Activated naive CD4-positive, alpha-beta T cell treated with anti-CD3 and anti-CD28 coated beads, Interleukin-2, amount 50 U/mL, for 72 hours (primary cell): ENCODE results near the gene CREM. TPM values are rescaled to one million over a fixed set of nuclear protein-coding genes. Genes with fewer than 3 reads are reported as not detected.
"Not testable (repeated sequence)": the region's sequence is repeated elsewhere in the genome, so short reads cannot be mapped to it uniquely, and the experiment has no call there.

ENCODE experiments used
- ATAC-seq, 2 donors: fragments of 150-1000 bp; cut with Tn5 transposase; 2 replicates each; pipeline ENCODE4 v1.10.0; 2021; ENCODE audit warnings: mild to moderate bottlenecking in 2 of 2, moderate library complexity in 2 of 2
- DNase-seq, 2 donors: peaks; one replicate each; pipeline ENCODE4 v3.0.0; 2021 to 2022; ENCODE audit warnings: low spot score in 2 of 2
- H3K27ac Mint-ChIP-seq, 2 donors: one replicate each; pipeline ENCODE4 v1.8.0; 2022; ENCODE audit warnings: mild to moderate bottlenecking in 2 of 2, mixed read lengths in 2 of 2
- H3K36me3 Mint-ChIP-seq, 2 donors: one replicate each; pipeline ENCODE4 v1.8.0; 2022; ENCODE audit warnings: mixed read lengths in 2 of 2
- H3K9me3 Mint-ChIP-seq, 2 donors: one replicate each; pipeline ENCODE4 v1.8.0; 2022; ENCODE audit warnings: mixed read lengths in 2 of 2
- total RNA-seq, 2 donors: library from RNA; stranded (reverse); gene quantifications; one replicate each; pipeline ENCODE4 v1.2.3, GENCODE V29; 2022

Gene CREM
- total RNA-seq, 2 donors from 2014 or later = 92.9 to 147 TPM

DNA sequence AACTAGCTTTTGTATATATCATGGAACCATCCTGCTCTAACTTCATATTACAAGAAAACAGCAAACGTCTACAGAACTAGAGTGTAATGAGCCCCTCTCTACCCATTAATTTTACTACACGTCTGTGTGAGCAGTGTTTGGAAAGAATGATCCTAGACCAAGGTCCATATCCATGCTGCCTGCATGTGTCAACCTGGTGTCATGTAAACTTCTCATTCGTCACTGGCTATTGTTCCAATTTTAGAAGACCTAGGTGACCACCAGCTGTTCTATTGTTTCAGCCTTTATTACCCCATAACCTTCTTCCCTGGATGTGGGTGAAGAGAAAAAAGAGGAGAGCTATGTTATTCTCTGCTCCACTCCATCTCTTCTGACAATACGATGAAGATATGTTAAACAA, 77.1 kb downstream of the CREM start:
- no peak overlapping the region for H3K27ac Mint-ChIP-seq
- ATAC-seq (no peak), DNase-seq (no peak)
- H3K9me3 Mint-ChIP-seq = no peaks in the 10 kb centered on the region
- H3K36me3 Mint-ChIP-seq = peaks cover 11 to 32% of the 10 kb centered on the region in 2 donors

DNA sequence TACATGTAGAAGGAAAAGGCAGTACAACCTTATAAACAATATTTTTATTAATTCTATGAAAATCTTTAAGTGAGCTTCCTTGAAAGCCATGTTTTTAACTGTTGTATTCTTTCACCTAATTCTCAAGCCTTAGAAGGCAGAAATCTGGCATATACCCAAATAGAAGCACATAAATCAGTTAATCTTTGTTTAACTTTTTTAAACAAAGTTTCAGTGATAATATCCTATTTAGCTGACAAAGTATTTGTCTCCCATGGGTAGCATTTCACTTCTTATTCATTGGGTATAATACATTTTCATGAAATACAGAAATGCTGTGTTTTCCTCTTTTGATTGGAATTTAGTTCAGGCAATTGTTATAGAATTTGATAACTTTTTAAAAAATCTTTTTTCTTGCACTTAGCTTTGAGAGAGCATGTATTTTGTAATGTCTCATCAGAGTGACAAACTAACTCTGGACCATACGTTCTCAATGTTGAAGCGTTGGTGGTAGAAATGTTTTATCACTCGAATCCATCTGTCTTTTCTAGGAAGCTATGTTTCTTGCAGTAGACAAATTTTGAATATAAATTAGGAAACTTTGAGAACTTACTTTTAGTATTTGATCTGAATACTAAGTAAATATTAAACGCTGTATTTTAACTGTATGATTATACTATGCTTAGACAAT, 78.1 kb downstream of the CREM start:
- DNase-seq (no peak), ATAC-seq (no peak)
- Mint-ChIP-seq H3K9me3 (no peaks in the 10 kb centered on the region), H3K36me3 (peaks cover 18 to 42% of the 10 kb centered on the region in 2 donors), H3K27ac (no peak overlapping the region)

DNA sequence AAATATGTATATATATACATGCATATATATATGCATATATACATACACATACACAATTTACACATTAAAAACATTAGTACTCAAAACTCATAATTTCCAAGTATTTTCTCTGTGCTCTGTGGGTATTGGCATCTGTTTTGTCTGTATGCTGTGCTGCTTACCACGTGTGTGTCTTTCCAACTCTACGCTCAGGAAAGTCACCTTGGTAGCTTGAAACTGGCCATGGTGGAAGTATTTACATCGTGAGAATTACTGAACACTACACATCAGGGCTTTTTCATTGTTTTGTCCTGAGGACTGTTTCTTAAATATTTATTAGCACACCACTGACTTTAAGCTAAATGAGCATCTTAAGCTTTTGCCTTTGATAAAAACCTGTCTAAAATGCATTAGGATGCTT, 79.6 kb downstream of the CREM start:
- H3K27ac Mint-ChIP-seq = peak overlapping the region in 1 of 2 donors; percentile 90
- no peaks in the 10 kb centered on the region for H3K9me3 Mint-ChIP-seq
- H3K36me3 Mint-ChIP-seq = peaks cover 17 to 49% of the 10 kb centered on the region in 2 donors
- no peak for ATAC-seq
- DNase-seq = no peak

DNA sequence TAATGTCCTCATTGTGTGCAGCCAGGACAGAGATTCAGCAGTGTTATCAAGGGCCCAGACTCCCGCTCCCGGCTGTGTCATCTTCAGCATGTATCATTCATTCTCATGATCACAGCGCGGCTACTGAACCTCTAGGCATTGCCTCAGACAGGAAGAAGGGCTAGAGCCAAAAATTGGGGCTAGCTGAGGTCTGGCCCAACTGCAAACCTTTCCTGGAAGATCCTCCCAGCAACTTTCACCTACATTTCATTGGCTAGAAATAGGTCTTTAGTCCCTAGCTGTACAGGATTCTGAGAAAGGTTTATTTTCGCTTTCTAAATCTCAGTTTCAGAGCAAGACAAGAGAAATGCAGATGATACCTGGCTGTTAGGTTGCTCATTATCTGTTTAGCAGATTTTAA, 81.9 kb downstream of the CREM start:
- no peaks in the 10 kb centered on the region for H3K9me3 Mint-ChIP-seq
- peak; percentile 91 to 96 for ATAC-seq
- peak in 1 of 2 donors; percentile 40 for DNase-seq
- peaks cover 16 to 37% of the 10 kb centered on the region in 2 donors for H3K36me3 Mint-ChIP-seq
- H3K27ac Mint-ChIP-seq = peak overlapping the region; percentile 83 to 90

DNA sequence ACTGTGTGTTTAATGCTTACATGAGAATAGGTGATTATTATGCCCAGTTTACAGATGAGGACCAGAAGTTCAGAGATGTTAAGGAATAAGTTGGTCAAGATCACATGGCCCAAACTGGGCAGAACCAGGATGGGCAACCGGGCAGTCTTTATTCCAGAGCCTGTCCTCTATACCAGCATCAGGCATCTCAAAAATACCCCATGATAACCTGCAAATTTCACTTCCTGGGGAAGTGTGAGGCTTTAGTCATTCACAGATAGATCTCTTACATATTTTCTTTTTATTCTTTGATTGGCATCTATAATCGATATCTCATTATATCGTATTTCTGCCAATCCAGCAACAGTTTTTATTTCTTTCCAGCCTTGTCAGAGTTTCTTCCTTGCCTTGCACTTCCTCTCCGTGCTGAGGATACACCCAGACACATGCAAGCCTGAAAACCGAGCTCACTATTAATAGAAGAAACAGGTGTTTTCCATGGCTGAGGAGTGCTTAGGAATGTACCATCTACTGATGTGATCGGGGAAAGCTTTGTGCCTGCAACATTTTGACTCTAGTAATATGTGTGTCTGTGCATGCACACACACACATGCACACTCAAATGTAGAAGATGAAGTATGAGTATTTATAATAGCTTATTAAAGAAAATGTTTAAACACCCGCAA, 82.4 kb downstream of the CREM start:
- no peaks in the 10 kb centered on the region for H3K9me3 Mint-ChIP-seq
- ATAC-seq = peak; percentile 22 to 27
- peaks cover 16 to 33% of the 10 kb centered on the region in 2 donors for H3K36me3 Mint-ChIP-seq
- no peak for DNase-seq
- peak overlapping the region; percentile 83 to 90 for H3K27ac Mint-ChIP-seq

DNA sequence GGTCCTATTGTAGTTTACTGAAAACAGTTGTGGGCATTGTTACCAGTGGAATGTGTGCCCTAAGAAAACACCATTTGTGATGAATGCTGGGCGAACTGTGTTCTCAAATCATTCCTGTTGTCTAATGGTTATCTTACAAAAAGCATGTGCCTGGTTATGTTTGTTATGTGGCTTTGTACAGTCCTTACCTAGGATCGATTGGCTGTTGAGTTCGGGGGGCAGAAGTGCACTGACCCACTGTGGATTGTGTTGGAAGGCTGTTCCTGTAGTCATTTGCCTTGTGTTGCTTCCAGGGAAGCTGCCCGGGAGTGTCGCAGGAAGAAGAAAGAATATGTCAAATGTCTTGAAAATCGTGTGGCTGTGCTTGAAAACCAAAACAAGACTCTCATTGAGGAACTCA, 84.3 kb downstream of the CREM start:
- ATAC-seq (no peak), DNase-seq (no peak)
- Mint-ChIP-seq H3K36me3 (peaks cover 16 to 31% of the 10 kb centered on the region in 2 donors), H3K9me3 (no peaks in the 10 kb centered on the region), H3K27ac (no peak overlapping the region)

DNA sequence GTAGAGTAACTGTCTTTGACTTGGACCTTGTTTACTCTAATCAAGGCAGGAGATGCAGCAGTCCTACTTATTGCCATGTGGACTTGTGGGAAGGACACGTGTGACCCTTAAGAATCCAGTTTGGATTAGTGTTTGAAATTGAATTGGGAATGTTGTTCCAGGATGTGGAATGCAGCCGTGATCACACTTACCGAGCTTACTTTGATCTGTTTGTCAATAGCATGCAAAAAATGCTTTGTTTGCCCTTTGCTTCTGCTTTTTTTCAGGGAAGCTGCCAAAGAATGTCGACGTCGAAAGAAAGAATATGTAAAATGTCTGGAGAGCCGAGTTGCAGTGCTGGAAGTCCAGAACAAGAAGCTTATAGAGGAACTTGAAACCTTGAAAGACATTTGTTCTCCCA, 84.7 kb downstream of the CREM start:
- Mint-ChIP-seq H3K27ac (no peak overlapping the region), H3K36me3 (peaks cover 16 to 29% of the 10 kb centered on the region in 2 donors), H3K9me3 (no peaks in the 10 kb centered on the region)
- DNase-seq (no peak), ATAC-seq (no peak)

DNA sequence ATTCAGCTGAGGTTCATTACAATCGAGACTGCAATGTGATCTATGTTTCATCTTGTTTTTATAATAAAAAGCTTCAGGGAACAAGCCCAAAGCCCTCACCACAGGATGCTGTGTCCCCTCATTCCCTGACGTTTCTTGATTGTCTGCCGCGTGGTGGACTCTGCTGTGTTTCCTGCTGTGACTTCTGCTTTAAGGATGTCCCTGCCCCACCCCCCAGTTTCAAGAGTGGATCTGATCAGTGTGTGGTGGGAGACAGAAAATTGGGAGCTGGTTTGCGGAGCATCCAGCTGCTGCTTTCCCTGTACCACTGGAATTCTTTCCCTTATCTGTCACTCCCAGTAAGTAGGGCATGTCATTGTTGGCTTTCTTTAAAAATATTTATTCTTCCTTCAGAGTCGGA, 86.2 kb downstream of the CREM start:
- DNase-seq (no peak), ATAC-seq (no peak)
- Mint-ChIP-seq H3K36me3 (peaks cover 16 to 22% of the 10 kb centered on the region in 2 donors), H3K27ac (no peak overlapping the region), H3K9me3 (no peaks in the 10 kb centered on the region)

DNA sequence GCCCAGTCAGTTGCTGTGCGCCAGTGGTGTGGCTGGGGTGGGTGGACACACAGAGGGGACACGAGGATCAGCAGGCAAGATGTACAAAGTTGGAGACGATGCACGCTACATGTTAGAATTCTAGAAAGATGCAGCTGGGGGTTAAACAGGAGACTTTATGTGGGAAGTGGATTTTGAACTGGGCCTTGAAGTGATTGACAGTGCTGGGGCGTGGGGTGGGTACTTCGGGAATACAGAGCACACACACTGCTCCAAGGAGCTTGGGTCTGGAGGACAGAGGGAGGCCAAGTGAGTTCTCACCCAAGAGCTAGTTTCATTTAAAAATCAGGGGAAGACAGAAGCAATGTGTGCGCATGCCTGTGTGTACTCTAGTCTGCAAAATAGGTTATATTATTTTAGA, 87.1 kb downstream of the CREM start:
- Mint-ChIP-seq H3K36me3 (peaks cover 15 to 21% of the 10 kb centered on the region in 2 donors), H3K27ac (peak overlapping the region; percentile 24 to 47), H3K9me3 (no peaks in the 10 kb centered on the region)
- DNase-seq = no peak
- ATAC-seq = no peak

DNA sequence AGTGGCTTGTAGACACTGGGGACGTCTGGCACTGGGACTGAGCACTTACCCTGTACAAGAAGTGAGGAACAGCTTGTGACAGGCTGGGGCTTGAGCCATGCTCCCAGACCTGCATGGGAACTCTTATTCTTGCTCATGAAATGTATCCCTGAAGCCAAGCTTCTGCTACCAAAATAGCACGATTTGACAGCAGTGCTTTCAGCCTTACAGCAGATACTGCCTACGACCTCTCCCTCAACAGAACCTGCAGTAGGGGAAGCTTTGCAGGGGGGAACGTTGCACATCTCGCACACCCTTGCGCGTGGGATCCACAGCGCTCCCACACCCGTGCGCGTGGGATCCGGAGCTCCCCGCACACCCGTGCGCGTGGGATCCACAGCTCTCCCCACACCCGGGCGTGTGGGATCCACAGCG, 88.0 kb downstream of the CREM start:
- Mint-ChIP-seq H3K27ac (peak overlapping the region in 1 of 2 donors; percentile 17), H3K36me3 (peaks cover 9 to 11% of the 10 kb centered on the region in 2 donors), H3K9me3 (no peaks in the 10 kb centered on the region)
- no peak for DNase-seq
- ATAC-seq = no peak

DNA sequence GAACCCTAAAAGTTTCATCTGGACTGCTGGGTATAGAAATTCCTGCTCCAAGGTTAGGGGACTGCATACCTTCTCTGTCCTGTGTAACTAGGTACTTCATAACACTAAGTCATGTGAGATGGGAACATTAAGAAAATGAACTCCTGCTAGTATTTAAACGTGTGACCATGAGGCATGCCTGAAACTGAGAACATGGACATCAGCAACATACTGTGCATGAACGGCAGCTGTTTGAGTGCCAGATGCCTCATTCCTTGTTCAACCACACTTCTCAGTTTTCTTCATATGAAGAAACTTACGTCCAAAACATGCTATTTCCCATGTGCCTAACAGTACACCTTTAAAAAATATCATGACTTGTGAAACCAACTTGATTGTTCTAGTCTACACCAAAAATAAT, 88.5 kb downstream of the CREM start:
- Mint-ChIP-seq H3K27ac (peak overlapping the region in 1 of 2 donors; percentile 17), H3K9me3 (no peaks in the 10 kb centered on the region), H3K36me3 (peaks cover 8 to 9% of the 10 kb centered on the region in 2 donors)
- no peak for DNase-seq
- no peak for ATAC-seq

DNA sequence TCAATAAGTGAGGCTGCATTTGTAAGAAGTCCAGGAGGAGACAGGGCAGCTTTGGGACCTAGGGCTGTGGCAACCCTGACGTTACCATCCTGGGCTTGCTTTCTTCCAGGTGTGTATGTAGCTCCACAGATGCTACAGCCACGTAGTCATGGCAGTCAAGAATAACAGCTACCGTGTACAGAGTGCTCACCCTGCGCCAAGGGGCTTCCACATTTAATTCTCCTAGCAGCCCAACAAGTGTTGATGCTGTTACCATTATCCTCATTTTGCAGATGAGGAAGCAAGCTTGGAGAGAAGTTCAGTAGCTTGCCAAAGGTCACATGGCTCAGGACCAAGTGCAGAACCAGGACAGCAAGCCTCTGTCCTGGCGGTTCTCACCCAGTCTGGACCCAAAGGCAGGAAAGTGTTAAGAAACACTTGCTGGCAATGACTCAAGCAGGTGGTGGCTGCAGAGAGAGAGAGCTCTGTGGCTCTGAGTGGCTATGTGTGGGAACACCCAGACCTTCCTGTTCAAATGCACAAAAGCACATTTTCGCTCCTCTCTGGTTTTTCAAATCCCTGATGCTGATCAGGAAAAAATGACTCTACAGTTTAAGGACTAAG, 89.8 kb downstream of the CREM start:
- peak; percentile 57 to 75 for ATAC-seq
- no peaks in the 10 kb centered on the region for H3K9me3 Mint-ChIP-seq
- H3K36me3 Mint-ChIP-seq = peaks cover 0 to under 1% of the 10 kb centered on the region in 2 donors
- DNase-seq = no peak
- peak overlapping the region; percentile 70 to 82 for H3K27ac Mint-ChIP-seq

DNA sequence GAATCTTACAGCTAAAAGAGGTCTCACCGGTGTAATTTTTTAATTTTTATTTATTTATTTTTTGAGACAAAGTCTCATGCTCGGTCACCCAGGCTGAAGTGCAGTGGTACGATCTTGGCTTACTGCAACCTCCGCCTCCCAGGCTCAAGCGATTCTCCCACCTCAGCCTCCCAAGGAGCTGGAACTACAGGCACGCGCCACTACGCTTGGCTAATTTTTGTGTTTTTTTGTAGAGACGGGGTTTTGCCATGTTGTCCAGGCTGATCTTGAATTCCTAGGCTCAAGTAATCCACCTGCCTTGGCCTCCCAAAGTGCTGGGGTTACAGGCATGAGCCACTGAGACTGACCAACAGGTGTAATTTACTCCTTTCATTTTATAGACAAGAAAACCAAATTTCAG, 90.3 kb downstream of the CREM start:
- not testable (repeated sequence) for H3K9me3 Mint-ChIP-seq, H3K36me3 Mint-ChIP-seq, ATAC-seq, DNase-seq
- peak overlapping the region; percentile 70 to 82 for H3K27ac Mint-ChIP-seq

DNA sequence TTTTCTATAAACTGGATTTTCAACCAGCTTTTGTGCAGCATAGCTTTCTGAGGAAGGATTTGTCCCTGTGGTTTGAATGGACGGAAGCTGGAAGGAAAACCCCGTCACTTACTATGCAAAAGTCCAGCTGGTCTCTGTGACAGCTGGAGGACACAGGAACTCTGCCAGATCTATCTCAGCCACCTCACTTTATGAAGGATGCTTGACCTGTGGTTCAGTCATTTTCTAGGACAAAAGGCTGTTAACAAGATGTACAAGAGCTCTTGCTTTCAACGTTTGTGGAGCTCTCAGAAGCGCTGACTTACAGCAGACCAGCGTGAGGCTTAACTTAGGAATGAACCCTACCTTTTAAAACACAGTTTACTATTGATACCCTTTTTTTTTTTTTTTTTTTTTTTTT, 90.8 kb downstream of the CREM start:
- no peaks in the 10 kb centered on the region for H3K36me3 Mint-ChIP-seq
- peak overlapping the region in 1 of 2 donors; percentile 87 for H3K27ac Mint-ChIP-seq

DNA sequence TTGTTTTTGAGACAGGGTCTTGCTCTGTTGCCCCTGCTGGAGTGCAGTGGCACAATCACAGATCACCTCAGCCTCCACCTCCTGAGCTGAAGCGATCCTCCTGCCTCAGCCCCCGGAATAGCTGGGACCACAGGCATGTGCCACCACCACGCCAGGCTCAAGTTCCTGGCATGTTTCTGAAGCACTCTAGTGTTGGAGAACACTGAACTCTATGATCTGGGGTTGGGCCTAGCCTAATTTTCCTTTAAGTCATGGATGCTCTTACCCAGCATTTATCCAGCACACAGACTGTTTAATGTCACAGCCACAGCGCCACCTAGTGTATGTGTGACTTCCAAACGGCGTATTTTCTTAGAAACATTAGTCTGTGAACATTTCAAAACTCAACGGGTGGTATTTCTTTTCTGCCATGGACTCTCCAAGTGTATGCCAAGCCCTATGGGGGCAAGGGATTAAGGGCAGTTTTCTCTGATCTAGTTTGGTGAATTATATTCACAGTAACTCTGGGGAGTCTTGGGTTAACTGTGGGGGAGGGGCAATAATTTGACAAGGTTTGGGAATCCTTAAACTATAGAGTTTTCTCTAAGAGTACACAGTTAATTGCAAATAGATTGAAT, 91.8 kb downstream of the CREM start:
- Mint-ChIP-seq H3K9me3 (no peaks in the 10 kb centered on the region), H3K36me3 (no peaks in the 10 kb centered on the region), H3K27ac (peak overlapping the region; percentile 87 to 98)
- ATAC-seq (peak; percentile 53 to 65), DNase-seq (peak; percentile 78 to 87)

More for the DNA sequence above, 90.8 kb downstream of the CREM start:
- no peak for DNase-seq
- no peak for ATAC-seq
- no peaks in the 10 kb centered on the region for H3K9me3 Mint-ChIP-seq

DNA sequence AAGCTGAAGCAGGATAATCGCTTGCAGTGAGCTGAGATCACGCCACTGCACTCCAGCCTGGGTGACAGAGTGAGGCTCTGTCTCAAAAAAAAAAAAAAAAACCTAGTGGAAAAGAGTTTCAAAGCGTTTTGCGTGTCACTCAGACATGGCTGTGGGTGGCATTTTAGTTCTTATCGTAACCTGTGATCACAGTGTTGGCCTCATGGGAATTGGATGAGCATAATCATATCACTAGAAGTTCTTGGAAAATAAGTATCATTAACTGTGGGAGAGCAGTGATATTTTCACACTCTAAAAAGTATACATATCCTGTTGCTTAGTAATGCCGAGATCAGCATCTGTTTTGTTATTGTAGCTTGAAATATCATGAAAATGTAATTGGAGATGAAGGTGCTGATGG, 92.6 kb downstream of the CREM start:
- Mint-ChIP-seq H3K9me3 (no peaks in the 10 kb centered on the region), H3K36me3 (no peaks in the 10 kb centered on the region), H3K27ac (peak overlapping the region; percentile 87 to 98)
- DNase-seq (no peak), ATAC-seq (peak; percentile 55 to 84)
